ENCODE results near the gene SPOCK3. TPM values are rescaled to one million over a fixed set of nuclear protein-coding genes. Genes with fewer than 3 reads are reported as not detected.

SPOCK3 gene
- total and polyA plus RNA-seq, 7 donors, result 0.39 to 3.9 (median 1.4) TPM; not detected in 2

- H3K27me3 ChIP-seq, result no peaks in the 10 kb centered on the region
- 76 to 80% methylated on average over 3 of the region's 3 CpGs for WGBS, 2 donors
- H3K4me3 ChIP-seq, result no peak overlapping the region
- H3K9me3 ChIP-seq, result no peaks in the 10 kb centered on the region
- H3K36me3 ChIP-seq, result no peaks in the 10 kb centered on the region
- H3K4me1 ChIP-seq, result no peaks in the 10 kb centered on the region
- no peak for TF ChIP-seq POLR2A (IDR thresholded peaks at IDR 0.05)
- TF ChIP-seq CTCF (IDR thresholded peaks at IDR 0.05), result no peak
- TF ChIP-seq POLR2AphosphoS5 (IDR thresholded peaks at IDR 0.05), result no peak
- no peak for TF ChIP-seq EP300 (IDR thresholded peaks at IDR 0.05)
- DNase-seq, result no peak
- intact Hi-C loops (cut with DNase I), result no loop called here
- H3K27ac ChIP-seq, result no peak overlapping the region
Observed at GRCh38 chr4:167032871-167033270, 201.4 kb downstream of the SPOCK3 start.

- no peak for TF ChIP-seq POLR2A (IDR thresholded peaks at IDR 0.05)
- no peak for TF ChIP-seq CTCF (IDR thresholded peaks at IDR 0.05)
- no peak for TF ChIP-seq POLR2AphosphoS5 (IDR thresholded peaks at IDR 0.05)
- no peak for TF ChIP-seq EP300 (IDR thresholded peaks at IDR 0.05)
- Histone ChIP-seq H3K27ac (no peak overlapping the region), H3K9me3 (no peaks in the 10 kb centered on the region), H3K4me1 (no peaks in the 10 kb centered on the region), H3K36me3 (no peaks in the 10 kb centered on the region), H3K4me3 (no peak overlapping the region), H3K27me3 (no peaks in the 10 kb centered on the region)
- no peak for DNase-seq
- 57 to 70% methylated on average over 3 of the region's 3 CpGs for WGBS, 2 donors
- intact Hi-C loops (cut with DNase I), result no loop called here
Observed at GRCh38 chr4:167031534-167032156, 202.6 kb downstream of the SPOCK3 start.

- Histone ChIP-seq H3K27ac (no peak overlapping the region), H3K9me3 (no peaks in the 10 kb centered on the region), H3K4me1 (no peaks in the 10 kb centered on the region), H3K27me3 (no peaks in the 10 kb centered on the region), H3K4me3 (no peak overlapping the region), H3K36me3 (no peaks in the 10 kb centered on the region)
- 78 to 80% methylated on average over 3 of the region's 3 CpGs for WGBS, 2 donors
- TF ChIP-seq EP300 (IDR thresholded peaks at IDR 0.05), result no peak
- no peak for TF ChIP-seq CTCF (IDR thresholded peaks at IDR 0.05)
- TF ChIP-seq POLR2AphosphoS5 (IDR thresholded peaks at IDR 0.05), result no peak
- no peak for DNase-seq
- intact Hi-C loops (cut with DNase I), result no loop called here
Observed at GRCh38 chr4:167028976-167029375, 205.3 kb downstream of the SPOCK3 start.

- TF ChIP-seq CTCF (IDR thresholded peaks at IDR 0.05) (no peak), POLR2A (IDR thresholded peaks at IDR 0.05) (no peak), POLR2AphosphoS5 (IDR thresholded peaks at IDR 0.05) (no peak), EP300 (IDR thresholded peaks at IDR 0.05) (no peak)
- Histone ChIP-seq H3K4me1 (no peaks in the 10 kb centered on the region), H3K36me3 (no peaks in the 10 kb centered on the region), H3K27me3 (no peaks in the 10 kb centered on the region), H3K9me3 (no peaks in the 10 kb centered on the region), H3K4me3 (no peak overlapping the region), H3K27ac (no peak overlapping the region)
- 29 to 71% methylated on average over 3 of the region's 3 CpGs for WGBS, 2 donors
- no peak for DNase-seq
- intact Hi-C loops (cut with DNase I), result no loop called here
Observed at GRCh38 chr4:167025670-167026069, 208.6 kb downstream of the SPOCK3 start.

Data from sigmoid colon (tissue), 7 donors.